ENCODE data around the gene OLFM2. TPM values are rescaled to one million over a fixed set of nuclear protein-coding genes. Genes with fewer than 3 reads are reported as not detected.

Gene OLFM2
- total RNA-seq (10 to 100 TPM; 10.1 to 10.4 TPM), polyA plus RNA-seq (1 to 10 TPM; 5.0 to 8.8 TPM)

GRCh38 chr19:9936326-9937000 lies at the start of gene OLFM2:
Gene OLFM2 (minus strand): TSS chr19:9936515. CDS start chr19:9936366, 149 bp downstream.
- H3K4me1 Mint-ChIP-seq = peaks cover 12 to 28% (median 21%) of the 10 kb centered on the region in 4 donors
- H3K9me3 ChIP-seq (ENCODE audit: control insufficient read depth in 1 of 2, low read length in 2 of 2) = no peaks in the 10 kb centered on the region
- peaks cover 30% of the 10 kb centered on the region for H3K4me1 ChIP-seq (ENCODE audit: insufficient read depth, low read length)
- no peak within 1 kb of the TSS for H3K27ac ChIP-seq (ENCODE audit: low read depth, low read length)
- ChIA-PET POLR2A (ENCODE audit: partially characterized antibody) (no interaction called here), CTCF (ENCODE audit: partially characterized antibody) (no interaction called here)
- H3K4me3 Mint-ChIP-seq = peak within 1 kb of the TSS; percentile 72 to 93 (median 83)
- H3K27me3 Mint-ChIP-seq = peaks cover 38 to 52% of the 10 kb centered on the region in 2 donors
- DNase-seq = no peak
- H3K27ac Mint-ChIP-seq = peak within 1 kb of the TSS in 4 of 7 donors; percentile 19 to 83 (median 27)
- H3K36me3 ChIP-seq (ENCODE audit: insufficient read depth, low read length) = no peaks in the 10 kb centered on the region
- H3K27me3 ChIP-seq (ENCODE audit: insufficient read depth, low read length) = peaks cover 24% of the 10 kb centered on the region
- peaks cover 0 to 7% (median 3%) of the 10 kb centered on the region in 8 donors for H3K9me3 Mint-ChIP-seq
- intact Hi-C loops (cut with micrococcal nuclease) = no loop called here
- peak within 1 kb of the TSS in 1 of 2 donors; percentile 24 for H3K4me3 ChIP-seq (ENCODE audit: low read length in 2 of 2)
- no peaks in the 10 kb centered on the region for H3K36me3 Mint-ChIP-seq

DNA sequence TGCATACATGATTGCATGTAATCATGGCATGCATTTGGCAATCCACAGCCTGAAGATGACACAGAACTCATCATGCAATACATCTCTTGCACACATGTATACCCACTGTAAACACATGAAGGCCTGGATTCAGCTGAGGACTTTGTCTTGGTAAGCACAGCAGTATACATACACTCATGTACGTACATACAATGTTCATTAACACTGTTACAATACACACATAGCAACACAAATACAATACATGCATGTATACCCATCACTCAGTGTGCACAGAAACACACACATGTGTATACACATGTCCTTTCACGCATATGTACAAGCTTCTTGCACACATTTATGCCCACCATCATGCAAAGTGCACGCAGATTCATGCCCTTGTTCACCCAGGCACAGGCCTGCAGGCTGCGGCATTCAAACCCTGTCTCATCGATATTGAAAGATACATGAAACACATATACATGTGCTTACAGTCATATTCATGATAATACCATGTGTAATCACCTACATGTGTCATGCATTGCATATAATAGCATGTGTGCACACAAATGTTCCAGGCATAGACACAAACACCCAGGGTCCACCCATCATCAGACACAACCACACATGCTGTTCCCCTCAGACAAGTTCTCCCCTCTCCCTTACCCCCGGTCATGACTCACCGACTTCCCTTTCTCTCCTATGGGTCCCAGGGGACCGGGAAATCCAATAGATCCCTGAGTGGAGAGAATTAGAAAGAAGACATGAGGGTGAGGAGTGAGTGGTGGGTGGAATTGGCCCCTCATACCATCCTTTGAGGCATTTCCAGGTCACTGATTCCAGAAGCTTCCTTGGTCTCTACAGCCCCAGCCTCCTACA lies 45.3 kb upstream of the OLFM2 start:
- H3K27me3 Mint-ChIP-seq = peaks cover 2 to 5% of the 10 kb centered on the region in 2 donors
- CTCF ChIA-PET (ENCODE audit: partially characterized antibody) = no interaction called here
- Histone ChIP-seq H3K27me3 (ENCODE audit: insufficient read depth, low read length) (no peaks in the 10 kb centered on the region), H3K36me3 (ENCODE audit: insufficient read depth, low read length) (no peaks in the 10 kb centered on the region), H3K4me3 (ENCODE audit: low read length in 2 of 2) (no peak overlapping the region), H3K27ac (ENCODE audit: low read depth, low read length) (no peak overlapping the region), H3K9me3 (ENCODE audit: control insufficient read depth in 1 of 2, low read length in 2 of 2) (no peaks in the 10 kb centered on the region), H3K4me1 (ENCODE audit: insufficient read depth, low read length) (no peaks in the 10 kb centered on the region)
- no peak for DNase-seq
- intact Hi-C loops (cut with micrococcal nuclease) = no loop called here
- H3K4me1 Mint-ChIP-seq = no peaks in the 10 kb centered on the region
- H3K36me3 Mint-ChIP-seq = peaks cover 0 to 2% of the 10 kb centered on the region in 2 donors
- no peak overlapping the region for H3K27ac Mint-ChIP-seq
- peaks cover 0 to 4% (median 0%) of the 10 kb centered on the region in 8 donors for H3K9me3 Mint-ChIP-seq
- no peak overlapping the region for H3K4me3 Mint-ChIP-seq
- POLR2A ChIA-PET (ENCODE audit: partially characterized antibody) = no interaction called here

DNA sequence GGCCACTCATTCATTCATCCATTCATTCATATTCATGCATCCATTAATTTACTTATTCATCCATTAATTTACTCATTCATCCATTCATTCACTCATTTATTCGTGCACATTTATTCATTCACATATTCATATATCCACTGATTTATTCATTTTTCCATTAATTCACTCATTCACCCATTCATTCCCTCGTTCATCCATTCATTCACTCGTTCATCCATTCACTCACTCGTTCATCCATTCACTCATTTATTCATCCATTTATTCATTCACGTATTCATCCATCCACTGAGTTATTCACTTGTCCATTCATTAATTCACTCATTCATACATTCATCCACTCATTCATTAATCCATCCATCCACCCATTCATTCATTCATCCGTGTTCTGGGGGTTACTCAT lies 35.8 kb upstream of the OLFM2 start:
- H3K4me3 Mint-ChIP-seq = no peak overlapping the region
- Histone ChIP-seq H3K27ac (ENCODE audit: low read depth, low read length) (no peak overlapping the region), H3K27me3 (ENCODE audit: insufficient read depth, low read length) (no peaks in the 10 kb centered on the region), H3K36me3 (ENCODE audit: insufficient read depth, low read length) (no peaks in the 10 kb centered on the region), H3K9me3 (ENCODE audit: control insufficient read depth in 1 of 2, low read length in 2 of 2) (no peaks in the 10 kb centered on the region), H3K4me1 (ENCODE audit: insufficient read depth, low read length) (no peaks in the 10 kb centered on the region), H3K4me3 (ENCODE audit: low read length in 2 of 2) (no peak overlapping the region)
- intact Hi-C loops (cut with micrococcal nuclease) = no loop called here
- no peaks in the 10 kb centered on the region for H3K36me3 Mint-ChIP-seq
- H3K27ac Mint-ChIP-seq = peak overlapping the region in 1 of 7 donors; percentile 14
- CTCF ChIA-PET (ENCODE audit: partially characterized antibody) = no interaction called here
- POLR2A ChIA-PET (ENCODE audit: partially characterized antibody) = no interaction called here
- H3K4me1 Mint-ChIP-seq = peaks cover 4 to 17% (median 10%) of the 10 kb centered on the region in 4 donors
- peaks cover 16 to 26% of the 10 kb centered on the region in 2 donors for H3K27me3 Mint-ChIP-seq
- no peak for DNase-seq
- H3K9me3 Mint-ChIP-seq = no peaks in the 10 kb centered on the region

DNA sequence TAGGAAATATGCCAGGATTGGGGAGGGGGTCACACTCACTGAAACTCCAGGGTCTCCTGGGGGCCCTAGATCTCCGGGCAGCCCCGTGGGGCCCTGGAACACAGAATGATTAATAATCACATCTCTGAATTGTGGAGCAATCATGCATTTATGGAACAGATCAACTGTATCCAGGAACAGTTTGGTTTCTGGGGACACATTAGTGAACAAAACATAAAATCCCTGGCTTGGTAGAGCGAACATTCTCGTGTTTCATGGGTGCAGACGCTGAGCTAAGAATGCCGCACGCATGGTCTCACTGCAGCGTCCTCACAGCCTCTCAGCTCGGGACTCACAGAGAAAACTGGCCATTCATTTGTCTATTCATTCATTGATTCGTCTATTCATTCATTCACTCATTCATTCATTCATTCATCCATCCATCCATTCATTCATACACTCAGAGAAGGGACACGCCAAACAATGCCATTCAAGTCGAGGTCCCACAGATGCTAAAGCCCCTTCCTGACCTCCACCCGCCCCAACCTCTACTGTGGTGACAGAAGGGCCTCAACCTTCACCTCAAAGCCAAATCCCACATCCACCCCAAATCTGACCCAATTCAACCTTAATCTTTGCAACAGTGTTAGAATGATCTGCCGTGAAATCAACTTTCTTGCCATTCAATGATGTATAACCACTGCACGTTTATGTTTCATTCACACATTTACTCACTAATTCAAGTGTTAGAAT lies 35.0 kb upstream of the OLFM2 start:
- no peak overlapping the region for H3K4me3 ChIP-seq (ENCODE audit: low read length in 2 of 2)
- H3K4me1 Mint-ChIP-seq = peaks cover 7 to 17% (median 11%) of the 10 kb centered on the region in 4 donors
- H3K27ac Mint-ChIP-seq = peak overlapping the region in 1 of 7 donors; percentile 21
- intact Hi-C loops (cut with micrococcal nuclease) = no loop called here
- DNase-seq = peak in 1 of 5 donors; percentile 6
- H3K9me3 ChIP-seq (ENCODE audit: control insufficient read depth in 1 of 2, low read length in 2 of 2) = no peaks in the 10 kb centered on the region
- H3K4me1 ChIP-seq (ENCODE audit: insufficient read depth, low read length) = no peaks in the 10 kb centered on the region
- CTCF ChIA-PET (ENCODE audit: partially characterized antibody) = no interaction called here
- H3K36me3 Mint-ChIP-seq = no peaks in the 10 kb centered on the region
- peaks cover 20 to 30% of the 10 kb centered on the region in 2 donors for H3K27me3 Mint-ChIP-seq
- H3K9me3 Mint-ChIP-seq = no peaks in the 10 kb centered on the region
- H3K27ac ChIP-seq (ENCODE audit: low read depth, low read length) = no peak overlapping the region
- no peaks in the 10 kb centered on the region for H3K36me3 ChIP-seq (ENCODE audit: insufficient read depth, low read length)
- POLR2A ChIA-PET (ENCODE audit: partially characterized antibody) = no interaction called here
- no peak overlapping the region for H3K4me3 Mint-ChIP-seq
- H3K27me3 ChIP-seq (ENCODE audit: insufficient read depth, low read length) = peaks cover 3% of the 10 kb centered on the region

DNA sequence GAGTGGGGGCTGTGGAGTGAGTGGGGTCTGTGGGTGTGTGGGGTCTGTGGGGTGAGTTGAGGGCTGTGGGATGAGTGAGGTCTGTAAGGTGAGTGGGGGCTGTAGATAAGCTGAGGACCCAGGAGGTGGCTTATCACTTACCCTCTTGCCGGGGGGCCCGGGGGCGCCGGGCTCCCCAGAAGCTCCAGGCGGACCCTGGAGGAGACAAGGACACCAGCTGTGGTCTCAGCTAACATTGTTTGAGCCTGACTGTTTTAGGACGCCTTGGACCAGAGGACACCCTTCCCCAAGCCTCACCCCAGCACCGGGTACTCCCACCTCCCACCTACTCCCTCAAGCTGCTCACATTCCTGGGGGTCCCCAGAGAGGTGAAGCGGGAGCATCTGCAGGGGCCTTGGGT lies 34.2 kb upstream of the OLFM2 start:
- Histone ChIP-seq H3K4me3 (ENCODE audit: low read length in 2 of 2) (no peak overlapping the region), H3K27ac (ENCODE audit: low read depth, low read length) (no peak overlapping the region), H3K9me3 (ENCODE audit: control insufficient read depth in 1 of 2, low read length in 2 of 2) (no peaks in the 10 kb centered on the region), H3K4me1 (ENCODE audit: insufficient read depth, low read length) (no peaks in the 10 kb centered on the region), H3K27me3 (ENCODE audit: insufficient read depth, low read length) (peaks cover 3% of the 10 kb centered on the region), H3K36me3 (ENCODE audit: insufficient read depth, low read length) (no peaks in the 10 kb centered on the region)
- Mint-ChIP-seq H3K4me1 (peaks cover 7 to 17% (median 11%) of the 10 kb centered on the region in 4 donors), H3K27me3 (peaks cover 23 to 35% of the 10 kb centered on the region in 2 donors), H3K36me3 (no peaks in the 10 kb centered on the region), H3K9me3 (no peaks in the 10 kb centered on the region), H3K27ac (no peak overlapping the region), H3K4me3 (no peak overlapping the region)
- CTCF ChIA-PET (ENCODE audit: partially characterized antibody) = no interaction called here
- POLR2A ChIA-PET (ENCODE audit: partially characterized antibody) = no interaction called here
- no peak for DNase-seq
- intact Hi-C loops (cut with micrococcal nuclease) = no loop called here

DNA sequence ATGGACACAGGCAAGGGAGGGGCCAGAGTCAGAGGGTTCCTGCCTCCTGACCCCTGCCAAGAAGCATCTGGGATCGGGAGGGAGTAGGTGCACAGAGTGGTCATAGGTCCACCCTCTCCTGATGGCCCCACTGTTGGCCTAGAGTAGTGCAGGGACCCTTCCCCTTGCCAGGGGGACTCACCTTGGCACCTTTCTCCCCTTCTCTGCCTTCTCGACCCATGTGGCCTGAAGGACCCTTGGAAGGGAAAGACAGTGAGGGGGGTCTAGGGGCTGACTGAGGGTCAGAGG lies 33.3 kb upstream of the OLFM2 start:
- intact Hi-C loops (cut with micrococcal nuclease) = no loop called here
- no peaks in the 10 kb centered on the region for H3K36me3 ChIP-seq (ENCODE audit: insufficient read depth, low read length)
- Mint-ChIP-seq H3K36me3 (no peaks in the 10 kb centered on the region), H3K4me3 (no peak overlapping the region), H3K9me3 (no peaks in the 10 kb centered on the region), H3K4me1 (peaks cover 7 to 17% (median 11%) of the 10 kb centered on the region in 4 donors), H3K27ac (no peak overlapping the region), H3K27me3 (peaks cover 24 to 36% of the 10 kb centered on the region in 2 donors)
- peaks cover 3% of the 10 kb centered on the region for H3K27me3 ChIP-seq (ENCODE audit: insufficient read depth, low read length)
- H3K4me1 ChIP-seq (ENCODE audit: insufficient read depth, low read length) = no peaks in the 10 kb centered on the region
- no peak overlapping the region for H3K27ac ChIP-seq (ENCODE audit: low read depth, low read length)
- CTCF ChIA-PET (ENCODE audit: partially characterized antibody) = no interaction called here
- H3K4me3 ChIP-seq (ENCODE audit: low read length in 2 of 2) = no peak overlapping the region
- H3K9me3 ChIP-seq (ENCODE audit: control insufficient read depth in 1 of 2, low read length in 2 of 2) = no peaks in the 10 kb centered on the region
- POLR2A ChIA-PET (ENCODE audit: partially characterized antibody) = no interaction called here
- no peak for DNase-seq

Measured in CD4-positive, alpha-beta memory T cell (primary cell).